Naive thymus-derived CD8-positive, alpha-beta T cell (primary cell): Measurements from ENCODE around the gene ZNF837. TPM values are rescaled to one million over a fixed set of nuclear protein-coding genes. Genes with fewer than 3 reads are reported as not detected.

ENCODE experiments used
- ATAC-seq, 2 donors: fragments of 150-1000 bp; cut with Tn5 transposase in 1 of 2; sonication (Bioruptor Pico), chemical (Tn5 transposase) in 1 of 2; 1 replicate in 1 of 2; 2 replicates in 1 of 2; pipeline ENCODE4 v1.10.0; 2021; ENCODE audit warnings: mild to moderate bottlenecking in 2 of 2, moderate library complexity in 2 of 2
- POLR2A ChIA-PET: fragments of 350-600 bp; sonication (Branson Sonifier 250); formaldehyde crosslinking; loops from one replicate; lab custom pipeline; 2021; ENCODE audit warnings: antibody characterized with exemption; lab: Charles Lee
- DNase-seq, 10 donors: peaks; one replicate each; pipeline versions ENCODE4 v3.0.0 to v3.0.0-alpha.2; 2020 to 2022
- H3K27ac Mint-ChIP-seq, 10 donors: one replicate each; pipeline ENCODE4 v1.8.0; 2020 to 2022; ENCODE audit warnings: mild to moderate bottlenecking in 10 of 10, mixed read lengths in 10 of 10, moderate library complexity in 4 of 10, inconsistent platforms in 1 of 10
- H3K27me3 Mint-ChIP-seq, 5 donors: one replicate each; pipeline ENCODE4 v1.8.0; 2021 to 2022; ENCODE audit warnings: mixed read lengths in 5 of 5
- H3K36me3 Mint-ChIP-seq, 3 donors: one replicate each; pipeline ENCODE4 v1.8.0; 2020 to 2022; ENCODE audit warnings: mixed read lengths in 3 of 3, mild to moderate bottlenecking in 2 of 3, inconsistent platforms in 1 of 3
- H3K4me1 Mint-ChIP-seq, 4 donors: one replicate each; pipeline ENCODE4 v1.8.0; 2021 to 2022; ENCODE audit warnings: mixed read lengths in 4 of 4
- H3K4me3 Mint-ChIP-seq, 10 donors: one replicate each; pipeline ENCODE4 v1.8.0; 2020 to 2022; ENCODE audit warnings: mild to moderate bottlenecking in 10 of 10, mixed read lengths in 10 of 10, moderate library complexity in 6 of 10, inconsistent platforms in 1 of 10
- H3K9me3 Mint-ChIP-seq, 9 donors: one replicate each; pipeline ENCODE4 v1.8.0; 2020 to 2022; ENCODE audit warnings: mixed read lengths in 9 of 9, mild to moderate bottlenecking in 3 of 9, inconsistent platforms in 1 of 9, moderate library complexity in 1 of 9
- polyA plus RNA-seq, 3 donors: library from polyadenylated mRNA; unstranded; fragments of 300-500 nt; fragmentation: Illumina TruSeq; gene quantifications; one replicate each; pipeline ENCODE4 v1.2.3, GENCODE V29; 2021
- total RNA-seq, 8 experiments: library from RNA in 2 of 8; stranded (reverse) in 2 of 8; gene quantifications; one replicate each; pipeline ENCODE4 v1.2.3 and lab custom pipeline; 2021 to 2026

Gene ZNF837
- total and polyA plus RNA-seq, 5 experiments from 2014 or later = 4.2 to 14.3 (median 5.8) TPM

DNA sequence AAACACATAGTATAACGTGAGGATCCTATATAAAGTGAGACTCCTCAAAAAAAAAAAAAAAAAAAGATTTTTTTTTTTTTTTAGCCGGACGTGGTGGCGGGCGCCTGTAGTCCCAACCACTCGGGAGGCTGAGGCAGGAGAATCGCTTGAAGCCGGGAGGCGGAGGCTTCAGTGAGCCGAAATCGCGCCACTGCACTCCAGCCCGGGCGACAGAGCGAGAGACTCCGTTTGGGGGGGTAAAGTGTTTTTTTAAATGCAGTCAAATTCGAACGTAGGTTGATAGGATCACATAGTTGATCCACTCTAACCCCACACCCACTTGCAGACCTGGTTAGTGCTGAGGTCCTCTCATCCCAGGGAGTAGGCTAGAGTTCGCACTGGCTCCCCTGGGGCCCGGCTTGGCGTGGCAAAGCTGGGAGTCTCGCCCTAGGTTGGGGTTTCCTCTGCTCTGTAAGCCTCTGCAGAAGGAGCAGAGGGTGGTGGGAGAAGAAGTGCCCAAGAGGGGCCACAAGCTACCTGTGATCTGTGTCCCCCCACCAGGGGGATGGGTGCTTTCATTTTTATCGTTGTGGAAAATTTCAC is 21.1 kb upstream of the ZNF837 start:
- peaks cover 0 to 21% (median 8%) of the 10 kb centered on the region in 5 donors for H3K27me3 Mint-ChIP-seq
- H3K9me3 Mint-ChIP-seq = no peaks in the 10 kb centered on the region
- ATAC-seq (no peak), DNase-seq (peak in 1 of 10 donors; percentile 22)
- peak overlapping the region; percentile 81 to 97 (median 92) for H3K4me3 Mint-ChIP-seq
- H3K4me1 Mint-ChIP-seq = peaks cover 19 to 27% (median 21%) of the 10 kb centered on the region in 4 donors
- POLR2A ChIA-PET = interaction anchor here (0.6 to 5.0 kb wide), 6 partner anchors 9 to 232 kb away, joined by 3 to 25 read pairs (median 5); partner anchors contain the start of genes RPS5, ZBTB45 and ZNF274
- H3K27ac Mint-ChIP-seq = peak overlapping the region in 5 of 10 donors; percentile 58 to 99 (median 98)
- H3K36me3 Mint-ChIP-seq = no peaks in the 10 kb centered on the region

DNA sequence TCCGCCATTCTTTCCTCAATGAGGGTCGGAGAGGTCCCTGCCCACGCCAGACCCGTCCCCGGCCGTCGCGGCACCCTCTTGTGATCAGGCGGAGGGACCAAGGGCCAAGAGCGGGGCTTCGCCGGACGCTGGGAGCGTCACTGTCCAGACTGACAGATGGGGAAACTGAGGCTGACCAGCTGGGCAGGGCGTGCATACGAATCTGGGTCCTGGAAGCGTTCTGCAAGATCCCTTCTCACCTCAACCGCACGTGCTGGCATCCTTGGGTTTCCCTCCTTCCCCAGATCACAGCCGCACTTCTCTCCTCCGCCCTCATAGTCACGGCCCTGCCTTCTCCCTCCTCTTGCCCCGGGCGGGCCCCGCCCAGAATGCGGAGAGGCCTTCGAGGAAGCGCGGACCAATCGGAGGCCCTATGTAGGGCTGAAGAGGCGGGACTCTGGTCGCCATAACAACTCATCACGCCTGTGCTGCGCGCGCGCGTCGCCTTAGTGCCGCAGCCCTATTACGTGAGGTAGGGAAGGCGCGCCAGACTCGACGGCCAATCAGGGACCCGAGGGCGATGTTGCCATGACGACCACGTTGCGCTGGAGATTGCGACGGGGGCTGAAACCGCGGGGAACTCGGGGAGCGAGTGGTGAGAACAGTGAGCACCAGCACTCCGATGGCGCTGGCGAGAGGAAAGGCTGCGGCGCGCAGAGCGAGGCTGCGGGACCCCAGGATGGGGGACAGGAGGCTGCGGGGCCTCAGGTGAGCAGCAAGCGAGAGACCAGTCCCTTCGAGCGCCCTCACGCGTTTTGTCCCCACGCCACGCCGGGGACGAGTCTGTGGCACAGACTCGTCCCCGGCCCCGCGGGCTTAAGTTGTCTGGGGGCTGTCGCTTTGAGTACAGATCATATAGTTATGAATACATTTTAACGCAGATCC is 20.3 kb upstream of the ZNF837 start:
- Mint-ChIP-seq H3K4me3 (peak overlapping the region; percentile 81 to 97 (median 92)), H3K9me3 (no peaks in the 10 kb centered on the region), H3K27ac (peak overlapping the region; percentile 73 to 99 (median 94)), H3K4me1 (peaks cover 14 to 20% (median 15%) of the 10 kb centered on the region in 4 donors), H3K27me3 (peaks cover 0 to 23% (median 8%) of the 10 kb centered on the region in 5 donors), H3K36me3 (no peaks in the 10 kb centered on the region)
- ATAC-seq (peak; percentile 92 to 97), DNase-seq (peak; percentile 96 to 100 (median 99))
- POLR2A ChIA-PET = interaction anchor here (1.1 to 5.0 kb wide), 4 partner anchors 14 to 57 kb away, joined by 4 to 25 read pairs (median 8); partner anchors contain the start of genes RPS5 and ZNF497

DNA sequence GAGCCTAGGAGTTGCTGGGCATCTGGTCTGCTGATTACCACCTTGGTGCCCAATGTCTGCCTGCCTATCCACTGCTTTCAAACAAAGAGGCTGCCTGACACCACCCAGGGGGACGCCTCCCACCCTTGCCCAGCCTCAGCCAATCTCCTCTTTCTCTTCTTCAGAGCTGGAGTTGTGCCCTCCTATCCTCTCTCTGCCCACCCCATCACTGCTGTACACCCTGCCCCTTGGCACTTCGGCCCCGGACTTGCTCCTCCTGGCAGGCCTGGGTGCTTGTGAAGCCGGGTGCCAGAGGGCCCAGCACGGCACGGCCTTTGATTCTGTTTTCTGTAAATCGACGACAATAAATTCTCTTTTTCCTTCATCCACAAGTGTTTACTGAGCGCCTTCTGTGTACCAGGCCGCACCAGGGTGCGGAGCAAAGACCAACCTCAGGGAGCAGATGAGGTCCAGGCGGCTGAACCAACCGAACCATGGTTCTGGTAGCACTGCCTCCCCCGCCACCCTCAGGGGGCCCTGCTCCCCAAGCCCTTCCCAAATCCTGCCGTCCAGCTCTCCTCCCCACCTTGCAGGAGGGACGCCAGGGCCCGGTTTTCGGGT is 19.6 kb upstream of the ZNF837 start:
- peaks cover 0 to 27% (median 8%) of the 10 kb centered on the region in 5 donors for H3K27me3 Mint-ChIP-seq
- peak overlapping the region in 4 of 10 donors; percentile 72 to 99 (median 95) for H3K27ac Mint-ChIP-seq
- H3K4me1 Mint-ChIP-seq = peaks cover 14 to 20% (median 18%) of the 10 kb centered on the region in 4 donors
- H3K9me3 Mint-ChIP-seq = no peaks in the 10 kb centered on the region
- H3K36me3 Mint-ChIP-seq = peaks cover 0 to 2% (median 0%) of the 10 kb centered on the region in 3 donors
- POLR2A ChIA-PET = interaction anchor here (1.3 to 5.0 kb wide), 3 partner anchors 13 to 38 kb away, joined by 4 to 25 read pairs (median 8); partner anchors contain the start of genes RPS5 and ZNF497
- peak overlapping the region; percentile 81 to 97 (median 92) for H3K4me3 Mint-ChIP-seq
- ATAC-seq (no peak), DNase-seq (no peak)

DNA sequence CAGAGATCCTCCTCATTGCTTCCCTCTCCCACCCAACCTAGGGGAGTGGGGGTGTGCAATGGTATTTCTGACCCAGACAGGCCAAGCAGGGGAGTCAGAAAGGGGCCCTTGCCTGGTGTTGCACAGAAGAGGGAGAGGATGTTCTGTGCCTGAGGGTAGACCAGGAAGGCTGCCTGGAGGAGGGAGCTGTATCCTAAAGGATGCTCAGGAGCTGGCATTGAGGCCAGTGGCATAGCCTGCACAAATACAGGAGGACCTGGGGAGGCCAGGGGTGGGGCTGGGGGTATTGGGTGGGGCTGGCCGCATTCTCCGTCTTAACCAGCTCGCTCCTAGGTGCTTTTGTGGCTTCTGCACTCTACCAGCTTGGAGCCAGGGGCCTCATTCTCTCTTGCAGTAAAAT is 19.1 kb upstream of the ZNF837 start:
- Mint-ChIP-seq H3K27me3 (peaks cover 0 to 27% (median 8%) of the 10 kb centered on the region in 5 donors), H3K4me1 (peaks cover 14 to 20% (median 18%) of the 10 kb centered on the region in 4 donors), H3K27ac (peak overlapping the region in 2 of 10 donors; percentile 57 to 60), H3K36me3 (peaks cover 0 to 3% (median 0%) of the 10 kb centered on the region in 3 donors), H3K4me3 (peak overlapping the region in 7 of 10 donors; percentile 34 to 92 (median 64)), H3K9me3 (no peaks in the 10 kb centered on the region)
- no peak for ATAC-seq
- DNase-seq = no peak
- POLR2A ChIA-PET = interaction anchor here (1.3 to 5.0 kb wide), 3 partner anchors 12 to 37 kb away, joined by 4 to 25 read pairs (median 8); partner anchors contain the start of genes RPS5 and ZNF497

DNA sequence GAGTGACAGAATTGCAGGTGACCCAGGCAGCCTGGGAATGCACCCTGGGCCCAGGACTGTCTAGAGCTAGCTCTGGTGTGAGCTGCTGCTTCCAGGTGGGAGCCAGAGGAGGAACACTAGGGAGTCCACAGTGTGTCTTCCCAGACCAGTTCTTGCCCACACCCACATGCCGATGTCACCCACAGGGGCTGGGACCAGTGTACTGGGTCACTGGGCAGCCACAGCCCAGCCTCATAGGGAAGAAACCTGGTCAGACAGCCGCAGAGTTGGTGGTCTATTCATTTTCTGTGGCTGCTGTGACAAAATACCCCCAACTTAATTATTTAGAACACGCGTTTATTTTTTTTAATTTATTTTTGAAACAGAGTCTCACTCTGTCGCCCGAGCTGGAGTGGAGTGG is 17.7 kb upstream of the ZNF837 start:
- H3K27ac Mint-ChIP-seq = peak overlapping the region in 1 of 10 donors; percentile 44
- DNase-seq (no peak), ATAC-seq (no peak)
- no peak overlapping the region for H3K4me3 Mint-ChIP-seq
- POLR2A ChIA-PET = interaction anchor here (5.0 kb wide), 1 partner anchor 11 kb away, joined by 25 read pairs; the partner anchor contains the start of gene RPS5
- peaks cover 0 to 27% (median 8%) of the 10 kb centered on the region in 5 donors for H3K27me3 Mint-ChIP-seq
- H3K9me3 Mint-ChIP-seq = no peaks in the 10 kb centered on the region
- peaks cover 18 to 25% (median 21%) of the 10 kb centered on the region in 4 donors for H3K4me1 Mint-ChIP-seq
- H3K36me3 Mint-ChIP-seq = peaks cover 0 to 17% (median 7%) of the 10 kb centered on the region in 3 donors

DNA sequence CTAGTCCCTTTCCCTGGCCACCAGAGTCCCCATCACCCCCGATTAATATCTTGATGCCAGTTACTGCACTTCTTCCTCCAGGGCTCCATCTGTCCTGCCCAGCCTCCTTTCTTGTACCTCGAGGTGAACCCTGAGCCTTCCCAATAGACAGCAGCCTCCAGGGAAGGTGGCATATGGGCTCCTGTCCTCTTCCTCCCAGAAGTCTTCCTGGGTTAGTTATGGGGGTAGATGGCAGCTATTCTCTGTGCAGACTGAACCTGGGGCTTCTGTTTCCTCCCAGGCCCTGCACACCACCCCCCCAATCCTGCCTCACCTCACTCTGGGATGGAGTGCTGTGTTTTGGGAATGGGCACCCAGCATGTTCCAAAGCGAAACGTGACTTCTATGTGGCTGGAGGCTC is 17.3 kb upstream of the ZNF837 start:
- Mint-ChIP-seq H3K9me3 (no peaks in the 10 kb centered on the region), H3K27ac (peak overlapping the region in 1 of 10 donors; percentile 12)
- POLR2A ChIA-PET = no interaction called here

DNA sequence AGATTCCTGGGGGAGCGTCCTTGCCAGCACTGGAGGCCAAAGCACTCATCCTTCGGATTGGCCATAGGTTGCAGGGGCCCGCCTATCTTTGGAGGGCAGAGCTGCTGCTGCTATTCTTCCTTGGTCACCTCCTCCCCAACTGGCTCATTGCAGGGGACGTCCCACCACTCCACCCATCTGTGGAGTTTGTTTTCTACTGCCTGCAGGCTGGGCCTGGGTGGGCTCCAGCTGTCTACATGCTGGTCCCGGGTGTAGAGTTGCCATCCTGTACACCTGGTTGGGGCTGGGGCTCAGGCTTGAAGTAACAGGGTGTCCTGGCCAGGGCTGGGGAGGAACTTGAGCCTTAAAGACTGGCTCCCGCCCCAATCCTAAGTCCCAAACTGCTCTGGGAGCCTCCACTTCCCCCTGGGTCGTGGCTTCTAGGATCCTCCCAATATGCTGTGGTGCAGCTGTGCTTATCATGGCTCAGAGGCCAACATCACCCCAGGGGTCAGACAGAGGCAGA is 16.8 kb upstream of the ZNF837 start:
- H3K27ac Mint-ChIP-seq = no peak overlapping the region
- H3K36me3 Mint-ChIP-seq = peaks cover 0 to 25% (median 9%) of the 10 kb centered on the region in 3 donors
- POLR2A ChIA-PET = no interaction called here
- H3K4me3 Mint-ChIP-seq = peak overlapping the region in 1 of 10 donors; percentile 27
- peaks cover 0 to 27% (median 8%) of the 10 kb centered on the region in 5 donors for H3K27me3 Mint-ChIP-seq
- H3K9me3 Mint-ChIP-seq = no peaks in the 10 kb centered on the region
- ATAC-seq (no peak), DNase-seq (no peak)
- peaks cover 18 to 25% (median 22%) of the 10 kb centered on the region in 4 donors for H3K4me1 Mint-ChIP-seq

More for the DNA sequence above, 17.3 kb upstream of the ZNF837 start:
- H3K4me1 Mint-ChIP-seq = peaks cover 18 to 25% (median 20%) of the 10 kb centered on the region in 4 donors
- H3K4me3 Mint-ChIP-seq = no peak overlapping the region
- DNase-seq = no peak
- H3K27me3 Mint-ChIP-seq = peaks cover 0 to 27% (median 8%) of the 10 kb centered on the region in 5 donors
- peaks cover 0 to 20% (median 9%) of the 10 kb centered on the region in 3 donors for H3K36me3 Mint-ChIP-seq
- no peak for ATAC-seq

DNA sequence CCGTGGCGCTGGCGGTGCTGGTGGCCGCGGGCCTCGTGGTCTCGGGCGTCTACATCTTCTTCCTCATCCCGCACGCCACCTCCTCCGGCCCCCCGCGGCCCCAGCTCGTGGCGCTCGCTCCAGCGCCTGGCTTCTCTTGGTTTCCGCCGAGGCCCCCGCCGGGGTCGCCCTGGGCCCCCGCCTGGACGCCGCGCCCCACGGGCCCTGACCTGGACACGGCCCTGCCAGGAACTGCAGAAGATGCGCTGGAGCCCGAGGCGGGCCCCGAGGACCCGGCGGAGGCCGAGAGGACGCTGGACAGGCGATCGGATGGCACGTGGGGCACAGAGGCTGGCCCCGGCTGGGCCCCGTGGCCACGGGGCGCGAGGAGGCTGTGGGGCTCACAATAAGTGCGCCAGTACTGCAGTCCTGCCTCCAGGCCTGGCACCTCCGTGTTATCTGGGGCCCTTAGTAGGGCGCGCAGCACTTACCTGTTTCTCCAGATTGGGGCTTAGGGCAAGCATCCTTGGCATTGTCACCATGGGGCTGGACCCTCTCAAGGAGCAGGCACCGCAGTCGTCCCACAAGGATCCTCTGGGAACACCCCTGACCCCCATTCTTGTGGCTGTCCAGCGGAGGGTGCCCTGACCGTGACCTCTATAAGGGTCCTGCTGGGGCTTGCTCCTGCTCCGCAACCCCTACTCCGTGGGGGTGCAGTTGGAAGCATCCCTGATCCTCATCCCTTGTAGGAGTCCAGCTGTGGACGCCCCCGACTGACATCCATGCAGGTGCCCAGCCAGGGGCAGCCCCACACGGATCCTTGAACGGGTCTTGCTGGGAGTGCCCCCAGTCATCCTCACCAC is 16.1 kb upstream of the ZNF837 start:
- Mint-ChIP-seq H3K27me3 (peaks cover 0 to 27% (median 8%) of the 10 kb centered on the region in 5 donors), H3K4me1 (peaks cover 19 to 25% (median 23%) of the 10 kb centered on the region in 4 donors), H3K9me3 (no peaks in the 10 kb centered on the region), H3K4me3 (peak overlapping the region in 3 of 10 donors; percentile 14 to 34 (median 27)), H3K36me3 (peaks cover 0 to 30% (median 10%) of the 10 kb centered on the region in 3 donors), H3K27ac (no peak overlapping the region)
- POLR2A ChIA-PET = interaction anchor here (1.4 kb wide), 1 partner anchor 9 kb away, joined by 4 read pairs; the partner anchor contains the start of gene RPS5
- DNase-seq = no peak
- no peak for ATAC-seq

DNA sequence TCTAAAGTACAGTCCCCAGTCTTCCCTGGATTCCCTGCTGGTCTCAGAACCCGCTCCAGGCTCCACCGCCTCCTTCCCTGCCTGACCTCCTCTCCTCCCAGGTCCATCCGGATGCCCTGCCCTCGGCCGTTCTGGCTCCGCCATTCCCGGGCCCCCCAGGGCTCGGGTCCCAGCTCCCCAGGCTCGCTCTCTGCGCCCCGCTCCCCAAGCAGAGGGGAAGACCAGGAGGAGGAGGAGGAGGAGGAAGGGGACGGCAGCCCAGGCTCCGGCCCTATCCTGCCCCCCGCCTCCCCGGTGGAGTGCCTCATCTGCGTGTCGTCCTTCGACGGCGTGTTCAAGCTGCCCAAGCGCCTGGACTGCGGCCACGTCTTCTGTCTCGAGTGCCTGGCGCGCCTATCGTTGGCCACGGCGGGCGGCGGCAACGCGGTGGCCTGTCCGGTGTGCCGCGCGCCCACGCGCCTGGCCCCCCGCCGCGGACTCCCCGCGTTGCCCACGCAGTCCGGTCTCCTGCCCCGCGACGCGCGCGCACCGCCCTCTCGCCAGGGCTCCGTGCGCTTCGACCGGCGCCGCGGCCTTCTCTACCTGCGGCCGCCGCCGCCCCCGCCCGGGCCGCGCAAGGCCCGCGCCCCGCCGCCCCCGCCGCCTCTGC is 15.3 kb upstream of the ZNF837 start:
- H3K4me1 Mint-ChIP-seq = peaks cover 20 to 22% (median 21%) of the 10 kb centered on the region in 4 donors
- H3K27me3 Mint-ChIP-seq = peaks cover 0 to 24% (median 8%) of the 10 kb centered on the region in 5 donors
- H3K27ac Mint-ChIP-seq = peak overlapping the region in 1 of 10 donors; percentile 31
- DNase-seq = no peak
- ATAC-seq = no peak
- no peaks in the 10 kb centered on the region for H3K9me3 Mint-ChIP-seq
- POLR2A ChIA-PET = interaction anchor here (1.4 kb wide), 1 partner anchor 9 kb away, joined by 4 read pairs; the partner anchor contains the start of gene RPS5
- H3K36me3 Mint-ChIP-seq = peaks cover 0 to 38% (median 12%) of the 10 kb centered on the region in 3 donors
- H3K4me3 Mint-ChIP-seq = peak overlapping the region in 1 of 10 donors; percentile 27

DNA sequence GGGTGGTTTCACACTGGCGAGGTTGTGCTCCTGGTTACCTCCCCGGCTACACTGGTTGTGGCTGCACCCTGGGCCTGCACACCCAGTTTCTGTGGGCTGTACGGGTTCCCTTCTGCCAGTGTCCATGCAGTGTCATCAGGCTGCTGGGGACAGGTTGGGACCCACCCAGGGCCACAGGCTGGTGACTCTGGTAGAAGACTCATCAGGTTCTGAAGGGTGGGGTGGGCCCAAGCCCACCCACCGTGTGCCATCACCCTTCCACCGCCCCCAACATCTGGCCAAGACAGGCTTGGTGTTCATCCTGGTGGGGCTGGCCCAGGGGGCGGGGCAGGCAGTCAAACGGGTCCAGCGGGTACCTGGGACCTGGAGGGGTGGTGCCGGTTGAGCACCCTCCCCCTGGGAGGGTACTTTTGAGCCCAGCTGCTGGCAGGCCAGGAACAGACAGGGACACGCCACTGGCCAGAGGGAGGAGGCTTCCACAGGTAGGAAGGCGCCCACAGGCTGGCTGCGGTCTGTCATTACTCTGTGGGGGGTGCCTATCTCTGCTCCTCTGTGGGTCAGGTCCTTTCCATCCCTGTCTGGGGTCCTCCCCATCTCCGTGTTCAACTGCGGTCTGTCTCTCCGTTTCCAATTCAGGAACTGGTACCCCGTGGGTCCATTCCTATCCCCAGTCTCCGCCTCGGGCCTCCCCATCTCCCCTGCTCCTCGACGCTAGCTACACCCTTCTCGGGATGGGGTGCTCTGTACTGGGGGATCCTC is 14.6 kb upstream of the ZNF837 start, which contains the start of gene RNF225:
Gene RNF225, plus strand, starts transcription at position 437 of the 759 bp plus-strand sequence. CDS start 434 bp downstream, outside the sequence.
- H3K4me3 Mint-ChIP-seq = peak within 1 kb of the TSS in 1 of 10 donors; percentile 27
- peaks cover 0 to 23% (median 8%) of the 10 kb centered on the region in 5 donors for H3K27me3 Mint-ChIP-seq
- POLR2A ChIA-PET = interaction anchor here (0.6 to 1.4 kb wide), 2 partner anchors 8 kb away, joined by 4 to 7 read pairs; partner anchors contain the start of gene RPS5
- H3K9me3 Mint-ChIP-seq = no peaks in the 10 kb centered on the region
- ATAC-seq (peak in 1 of 2 donors; percentile 24), DNase-seq (no peak)
- H3K27ac Mint-ChIP-seq = peak within 1 kb of the TSS in 3 of 10 donors; percentile 1 to 46 (median 31)
- peaks cover 17 to 22% (median 21%) of the 10 kb centered on the region in 4 donors for H3K4me1 Mint-ChIP-seq
- peaks cover 0 to 45% (median 14%) of the 10 kb centered on the region in 3 donors for H3K36me3 Mint-ChIP-seq
